Measurements from ENCODE around the gene CERK.

Gene CERK

GRCh38 chr22:46696229-46696518 is 41.9 kb downstream of the CERK start:
- Histone ChIP-seq H3K36me3 (ENCODE audit: control insufficient read depth in 2 of 2, insufficient read depth in 1 of 2, low read length in 2 of 2) (peaks cover 39 to 88% of the 10 kb centered on the region in 2 experiments), H3K4me1 (ENCODE audit: control insufficient read depth, insufficient read depth, low read length) (no peaks in the 10 kb centered on the region), H3K27ac (ENCODE audit: extremely low read depth, low read depth, low read length) (no peak overlapping the region), H3K4me3 (ENCODE audit: low read depth, low read length) (no peak overlapping the region), H3K9me3 (ENCODE audit: control insufficient read depth, insufficient read depth, low read depth, low read length) (no peaks in the 10 kb centered on the region)
- POLR2A ChIA-PET, result no interaction called here
- CTCF ChIA-PET, result no interaction called here
- TF ChIP-seq, protein P1, sequence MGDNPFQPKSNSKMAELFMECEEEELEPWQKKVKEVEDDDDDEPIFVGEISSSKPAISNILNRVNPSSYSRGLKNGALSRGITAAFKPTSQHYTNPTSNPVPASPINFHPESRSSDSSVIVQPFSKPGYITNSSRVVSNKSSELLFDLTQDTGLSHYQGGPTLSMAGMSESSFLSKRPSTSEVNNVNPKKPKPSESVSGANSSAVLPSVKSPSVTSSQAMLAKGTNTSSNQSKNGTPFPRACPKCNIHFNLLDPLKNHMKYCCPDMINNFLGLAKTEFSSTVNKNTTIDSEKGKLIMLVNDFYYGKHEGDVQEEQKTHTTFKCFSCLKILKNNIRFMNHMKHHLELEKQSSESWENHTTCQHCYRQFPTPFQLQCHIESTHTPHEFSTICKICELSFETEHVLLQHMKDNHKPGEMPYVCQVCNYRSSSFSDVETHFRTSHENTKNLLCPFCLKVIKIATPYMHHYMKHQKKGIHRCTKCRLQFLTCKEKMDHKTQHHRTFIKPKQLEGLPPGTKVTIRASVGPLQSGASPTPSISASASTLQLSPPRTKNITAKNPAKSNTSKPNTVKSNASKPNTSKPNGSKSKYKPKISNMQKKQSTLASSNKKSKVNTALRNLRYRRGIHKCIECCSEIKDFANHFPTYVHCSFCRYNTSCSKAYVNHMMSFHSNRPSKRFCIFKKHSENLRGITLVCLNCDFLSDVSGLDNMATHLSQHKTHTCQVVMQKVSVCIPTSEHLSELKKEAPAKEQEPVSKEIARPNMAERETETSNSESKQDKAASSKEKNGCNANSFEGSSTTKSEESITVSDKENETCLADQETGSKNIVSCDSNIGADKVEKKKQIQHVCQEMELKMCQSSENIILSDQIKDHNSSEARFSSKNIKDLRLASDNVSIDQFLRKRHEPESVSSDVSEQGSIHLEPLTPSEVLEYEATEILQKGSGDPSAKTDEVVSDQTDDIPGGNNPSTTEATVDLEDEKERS (tag by site-specific recombination; IDR thresholded peaks at IDR 0.05), result no peak
- TF ChIP-seq ZNF571 (tag by site-specific recombination; IDR thresholded peaks at IDR 0.05) (no peak), SP2 (tag by site-specific recombination; IDR thresholded peaks at IDR 0.05) (no peak), ZNF76 (tag by site-specific recombination; IDR thresholded peaks at IDR 0.05; ENCODE audit: borderline replicate concordance, low read depth) (no peak), ZNF585B (tag by site-specific recombination; IDR thresholded peaks at IDR 0.05) (no peak), KLF16 (tag by site-specific recombination; IDR thresholded peaks at IDR 0.05) (no peak), SP3 (tag by site-specific recombination; IDR thresholded peaks at IDR 0.05) (no peak), ZNF132 (tag by site-specific recombination; IDR thresholded peaks at IDR 0.05; ENCODE audit: borderline replicate concordance) (no peak), INSM2 (tag by site-specific recombination; IDR thresholded peaks at IDR 0.05) (no peak), ZNF768 (tag by site-specific recombination; IDR thresholded peaks at IDR 0.05) (no peak), YY2 (tag by site-specific recombination; IDR thresholded peaks at IDR 0.05) (no peak), YY1 (tag by site-specific recombination; IDR thresholded peaks at IDR 0.05) (no peak), RBAK (tag by site-specific recombination; IDR thresholded peaks at IDR 0.05) (no peak), MEIS1 (CRISPR knock-in tag; IDR thresholded peaks at IDR 0.05; ENCODE audit: borderline replicate concordance) (no peak), ZNF10 (tag by site-specific recombination; IDR thresholded peaks at IDR 0.05) (no peak), ZNF114 (tag by site-specific recombination; IDR thresholded peaks at IDR 0.05) (no peak), ZNF701 (tag by site-specific recombination; IDR thresholded peaks at IDR 0.05) (no peak), ZNF549 (tag by site-specific recombination; IDR thresholded peaks at IDR 0.05) (no peak)

GRCh38 chr22:46695346-46696228 is 42.5 kb downstream of the CERK start:
- TF ChIP-seq, protein P2, sequence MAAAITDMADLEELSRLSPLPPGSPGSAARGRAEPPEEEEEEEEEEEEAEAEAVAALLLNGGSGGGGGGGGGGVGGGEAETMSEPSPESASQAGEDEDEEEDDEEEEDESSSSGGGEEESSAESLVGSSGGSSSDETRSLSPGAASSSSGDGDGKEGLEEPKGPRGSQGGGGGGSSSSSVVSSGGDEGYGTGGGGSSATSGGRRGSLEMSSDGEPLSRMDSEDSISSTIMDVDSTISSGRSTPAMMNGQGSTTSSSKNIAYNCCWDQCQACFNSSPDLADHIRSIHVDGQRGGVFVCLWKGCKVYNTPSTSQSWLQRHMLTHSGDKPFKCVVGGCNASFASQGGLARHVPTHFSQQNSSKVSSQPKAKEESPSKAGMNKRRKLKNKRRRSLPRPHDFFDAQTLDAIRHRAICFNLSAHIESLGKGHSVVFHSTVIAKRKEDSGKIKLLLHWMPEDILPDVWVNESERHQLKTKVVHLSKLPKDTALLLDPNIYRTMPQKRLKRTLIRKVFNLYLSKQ (tag by site-specific recombination; IDR thresholded peaks at IDR 0.05; ENCODE audit: borderline replicate concordance), result no peak
- no peak for TF ChIP-seq ATF2 (tag by site-specific recombination; IDR thresholded peaks at IDR 0.05; ENCODE audit: low read depth)
- no peak for TF ChIP-seq KLF10 (tag by site-specific recombination; IDR thresholded peaks at IDR 0.05)
- no peak for TF ChIP-seq ZFHX2 (tag by site-specific recombination; conservative IDR thresholded peaks at IDR 0.05)
- ChIA-PET POLR2A (no interaction called here), CTCF (interaction anchor here (0.6 kb wide), 1 partner anchor 516 kb away, joined by 4 read pairs; no protein-coding TSS in a partner anchor)
- Histone ChIP-seq H3K27ac (ENCODE audit: extremely low read depth, low read depth, low read length) (no peak overlapping the region), H3K4me3 (ENCODE audit: low read depth, low read length) (no peak overlapping the region), H3K4me1 (ENCODE audit: control insufficient read depth, insufficient read depth, low read length) (no peaks in the 10 kb centered on the region), H3K36me3 (ENCODE audit: control insufficient read depth in 2 of 2, insufficient read depth in 1 of 2, low read length in 2 of 2) (peaks cover 42 to 88% of the 10 kb centered on the region in 2 experiments), H3K9me3 (ENCODE audit: control insufficient read depth, insufficient read depth, low read depth, low read length) (no peaks in the 10 kb centered on the region)

Data from HEK293 (cell line).